ENCODE measurements around the gene IL1RAPL2. TPM values are rescaled to one million over a fixed set of nuclear protein-coding genes. Genes with fewer than 3 reads are reported as not detected.

IL1RAPL2 gene
- total and polyA plus RNA-seq, 4 donors = 2.0 TPM; not detected in 3

DNA sequence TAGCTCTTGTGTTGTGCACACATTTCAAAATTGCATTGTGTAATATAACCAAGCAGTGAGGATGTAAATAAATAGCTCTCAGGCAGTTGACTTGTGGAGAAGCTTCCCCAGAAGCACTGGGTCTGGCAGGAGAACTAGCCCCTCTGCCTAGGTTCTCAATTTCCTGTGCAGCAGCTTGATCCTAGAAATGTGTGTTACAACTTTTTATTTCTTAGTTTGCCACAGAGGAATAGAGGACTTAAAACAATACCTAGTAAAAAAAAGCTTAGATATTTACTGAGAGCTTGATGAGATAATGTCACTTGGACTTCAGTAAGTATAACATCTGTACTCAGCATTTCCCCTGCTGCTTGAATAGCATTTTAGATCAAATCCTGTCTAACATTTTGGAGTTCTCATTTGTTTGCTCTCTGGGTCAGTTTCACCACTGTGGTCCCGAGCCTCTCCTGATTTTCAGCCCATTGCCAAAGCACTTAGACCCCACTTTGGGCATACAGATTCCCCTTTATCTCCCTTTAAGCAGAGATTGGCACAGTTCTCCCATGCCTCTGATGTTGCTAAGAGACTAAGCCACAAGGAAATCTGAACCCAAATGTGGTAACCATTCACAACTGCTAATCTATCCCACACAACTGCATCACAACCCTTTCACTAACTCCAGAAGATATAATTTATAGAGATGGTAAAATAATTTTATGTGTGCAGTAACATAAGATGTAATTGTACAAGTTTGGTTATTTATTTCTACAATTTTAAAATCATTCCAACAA, 1158.2 kb downstream of the IL1RAPL2 start:
- Histone ChIP-seq H3K27me3 (ENCODE audit: control insufficient read depth in 3 of 3, insufficient read depth in 3 of 3, low read length in 2 of 3) (peaks cover 0 to 25% (median 8%) of the 10 kb centered on the region in 3 donors), H3K9me3 (ENCODE audit: control insufficient read depth in 4 of 4, insufficient read depth in 3 of 4, low read length in 3 of 4) (peaks cover 0 to 2% (median 0%) of the 10 kb centered on the region in 4 donors), H3K9ac (ENCODE audit: insufficient read depth in 1 of 2, low read length in 2 of 2) (no peak overlapping the region), H3K36me3 (ENCODE audit: control insufficient read depth in 4 of 4, insufficient read depth in 4 of 4, low read length in 4 of 4) (no peaks in the 10 kb centered on the region), H3K27ac (ENCODE audit: low read depth in 1 of 2, low read length in 1 of 2) (no peak overlapping the region), H3K4me3 (no peak overlapping the region), H3K4me1 (ENCODE audit: control insufficient read depth in 5 of 5, insufficient read depth in 5 of 5, low read length in 5 of 5) (no peaks in the 10 kb centered on the region)
- ATAC-seq (ENCODE audit: insufficient read depth, low FRiP score) = no peak
- 31 to 59% methylated on average over 1 of the region's 1 CpG for WGBS, 2 donors
- DNase-seq = peak in 2 of 3 donors; percentile 3 to 15
- TF ChIP-seq, protein P1, sequence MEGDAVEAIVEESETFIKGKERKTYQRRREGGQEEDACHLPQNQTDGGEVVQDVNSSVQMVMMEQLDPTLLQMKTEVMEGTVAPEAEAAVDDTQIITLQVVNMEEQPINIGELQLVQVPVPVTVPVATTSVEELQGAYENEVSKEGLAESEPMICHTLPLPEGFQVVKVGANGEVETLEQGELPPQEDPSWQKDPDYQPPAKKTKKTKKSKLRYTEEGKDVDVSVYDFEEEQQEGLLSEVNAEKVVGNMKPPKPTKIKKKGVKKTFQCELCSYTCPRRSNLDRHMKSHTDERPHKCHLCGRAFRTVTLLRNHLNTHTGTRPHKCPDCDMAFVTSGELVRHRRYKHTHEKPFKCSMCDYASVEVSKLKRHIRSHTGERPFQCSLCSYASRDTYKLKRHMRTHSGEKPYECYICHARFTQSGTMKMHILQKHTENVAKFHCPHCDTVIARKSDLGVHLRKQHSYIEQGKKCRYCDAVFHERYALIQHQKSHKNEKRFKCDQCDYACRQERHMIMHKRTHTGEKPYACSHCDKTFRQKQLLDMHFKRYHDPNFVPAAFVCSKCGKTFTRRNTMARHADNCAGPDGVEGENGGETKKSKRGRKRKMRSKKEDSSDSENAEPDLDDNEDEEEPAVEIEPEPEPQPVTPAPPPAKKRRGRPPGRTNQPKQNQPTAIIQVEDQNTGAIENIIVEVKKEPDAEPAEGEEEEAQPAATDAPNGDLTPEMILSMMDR (IDR thresholded peaks at IDR 0.05; ENCODE audit: control extremely low read depth, extremely low read depth) = no peak

DNA sequence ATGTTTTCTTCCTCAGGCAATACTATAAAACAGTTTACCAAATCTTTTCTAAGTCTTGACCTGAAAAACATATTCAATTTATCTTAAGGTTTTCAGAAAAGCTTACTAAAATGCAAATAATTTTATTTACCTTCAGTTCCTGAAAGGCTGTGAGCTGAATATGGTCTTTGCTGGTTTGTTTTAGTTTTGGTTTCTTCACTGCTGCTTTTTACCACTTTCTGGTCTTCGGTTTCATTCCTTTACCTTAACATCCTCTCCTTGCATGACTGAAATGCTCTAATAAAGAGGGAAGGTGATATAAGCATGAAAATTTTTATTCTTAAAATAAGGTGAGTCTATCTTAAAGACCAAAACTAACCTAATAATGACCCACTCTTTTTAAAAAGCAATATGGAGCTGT, 1159.2 kb downstream of the IL1RAPL2 start:
- TF ChIP-seq, protein P1 (IDR thresholded peaks at IDR 0.05; ENCODE audit: control extremely low read depth, extremely low read depth) = no peak
- peaks cover 0 to 25% (median 8%) of the 10 kb centered on the region in 3 donors for H3K27me3 ChIP-seq (ENCODE audit: control insufficient read depth in 3 of 3, insufficient read depth in 3 of 3, low read length in 2 of 3)
- H3K27ac ChIP-seq (ENCODE audit: low read depth in 1 of 2, low read length in 1 of 2) = no peak overlapping the region
- no peaks in the 10 kb centered on the region for H3K36me3 ChIP-seq (ENCODE audit: control insufficient read depth in 4 of 4, insufficient read depth in 4 of 4, low read length in 4 of 4)
- peaks cover 0 to 3% (median 0%) of the 10 kb centered on the region in 4 donors for H3K9me3 ChIP-seq (ENCODE audit: control insufficient read depth in 4 of 4, insufficient read depth in 3 of 4, low read length in 3 of 4)
- no peak overlapping the region for H3K9ac ChIP-seq (ENCODE audit: insufficient read depth in 1 of 2, low read length in 2 of 2)
- H3K4me3 ChIP-seq = no peak overlapping the region
- H3K4me1 ChIP-seq (ENCODE audit: control insufficient read depth in 5 of 5, insufficient read depth in 5 of 5, low read length in 5 of 5) = no peaks in the 10 kb centered on the region
- ATAC-seq (ENCODE audit: insufficient read depth, low FRiP score) (no peak), DNase-seq (no peak)
- WGBS, 2 donors = 88 to 90% methylated on average over 1 of the region's 1 CpG

DNA sequence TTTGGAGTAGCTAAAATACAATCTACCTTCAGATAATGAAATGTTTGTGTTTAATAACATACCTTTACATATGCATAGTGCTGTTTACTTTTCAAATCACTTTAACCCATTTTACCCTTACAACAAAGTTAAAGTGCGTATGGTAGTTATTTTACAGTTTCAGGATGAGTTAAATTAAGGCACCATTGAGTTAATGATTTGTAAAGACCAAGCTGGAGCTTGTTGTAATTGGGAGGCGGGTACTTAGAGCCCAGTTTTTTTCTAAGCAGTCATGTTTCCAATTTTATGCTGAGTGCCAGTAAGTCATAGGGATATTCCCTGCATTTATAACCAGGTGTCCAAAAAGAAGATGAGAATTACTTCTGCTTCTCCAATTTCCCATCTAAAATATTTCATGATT, 1172.2 kb downstream of the IL1RAPL2 start:
- H3K36me3 ChIP-seq (ENCODE audit: control insufficient read depth in 4 of 4, insufficient read depth in 4 of 4, low read length in 4 of 4) = no peaks in the 10 kb centered on the region
- TF ChIP-seq, protein P1 (IDR thresholded peaks at IDR 0.05; ENCODE audit: control extremely low read depth, extremely low read depth) = no peak

More for the DNA sequence above, 1172.2 kb downstream of the IL1RAPL2 start:
- H3K4me1 ChIP-seq (ENCODE audit: control insufficient read depth in 5 of 5, insufficient read depth in 5 of 5, low read length in 5 of 5) = no peaks in the 10 kb centered on the region
- H3K9me3 ChIP-seq (ENCODE audit: control insufficient read depth in 4 of 4, insufficient read depth in 3 of 4, low read length in 3 of 4) = no peaks in the 10 kb centered on the region
- H3K9ac ChIP-seq (ENCODE audit: insufficient read depth in 1 of 2, low read length in 2 of 2) = no peak overlapping the region
- no peak overlapping the region for H3K27ac ChIP-seq (ENCODE audit: low read depth in 1 of 2, low read length in 1 of 2)
- H3K4me3 ChIP-seq = no peak overlapping the region
- WGBS, 2 donors = 60 to 87% methylated on average over 2 of the region's 2 CpGs
- ATAC-seq (ENCODE audit: insufficient read depth, low FRiP score) (no peak), DNase-seq (no peak)
- H3K27me3 ChIP-seq (ENCODE audit: control insufficient read depth in 3 of 3, insufficient read depth in 3 of 3, low read length in 2 of 3) = peaks cover 0 to 26% (median 0%) of the 10 kb centered on the region in 3 donors

All from lung (tissue), 12 donors.